A204.1 (cell line): ENCODE data around the gene LMBRD1.
"Not testable (repeated sequence)": the region's sequence is repeated elsewhere in the genome, so short reads cannot be mapped to it uniquely, and the experiment has no call there.

Experiments used
- FAIRE-seq: peaks from 2 replicates; lab custom pipeline; 2012; peaks lifted over from hg19 to GRCh38; lab: Jason Lieb, UNC

LMBRD1 gene

GRCh38 chr6:69732640-69733039 lies 64.2 kb downstream of the LMBRD1 start:
- peak; percentile 96 for FAIRE-seq

GRCh38 chr6:69732045-69732444 lies 64.8 kb downstream of the LMBRD1 start:
- FAIRE-seq = no peak

- peak; percentile 99 for FAIRE-seq
Measured at GRCh38 chr6:69729870-69730449, 66.8 kb downstream of the LMBRD1 start.

GRCh38 chr6:69722683-69723082 lies 74.1 kb downstream of the LMBRD1 start:
- no peak for FAIRE-seq

GRCh38 chr6:69719602-69720193 lies 77.1 kb downstream of the LMBRD1 start:
- FAIRE-seq = no peak

GRCh38 chr6:69706724-69707123 lies 90.1 kb downstream of the LMBRD1 start:
- no peak for FAIRE-seq

GRCh38 chr6:69705954-69706353 lies 90.9 kb downstream of the LMBRD1 start:
- FAIRE-seq = no peak

GRCh38 chr6:69704916-69705315 lies 91.9 kb downstream of the LMBRD1 start:
- FAIRE-seq = no peak

- FAIRE-seq = no peak
Measured at GRCh38 chr6:69699655-69700054, 97.2 kb downstream of the LMBRD1 start.

GRCh38 chr6:69696273-69696672 lies 100.5 kb downstream of the LMBRD1 start:
- FAIRE-seq = no peak

- no peak for FAIRE-seq
Measured at GRCh38 chr6:69693762-69694161, 103.0 kb downstream of the LMBRD1 start.

GRCh38 chr6:69690986-69691385 lies 105.8 kb downstream of the LMBRD1 start:
- no peak for FAIRE-seq

GRCh38 chr6:69680302-69680701 lies 116.5 kb downstream of the LMBRD1 start:
- no peak for FAIRE-seq

GRCh38 chr6:69673298-69673697 lies 123.5 kb downstream of the LMBRD1 start:
- no peak for FAIRE-seq

GRCh38 chr6:69668916-69669315 lies 127.9 kb downstream of the LMBRD1 start:
- no peak for FAIRE-seq

- FAIRE-seq = not testable (repeated sequence)
Measured at GRCh38 chr6:69666779-69667178, 130.0 kb downstream of the LMBRD1 start.

GRCh38 chr6:69665437-69665836 lies 131.4 kb downstream of the LMBRD1 start:
- no peak for FAIRE-seq

- no peak for FAIRE-seq
Measured at GRCh38 chr6:69664551-69664950, 132.3 kb downstream of the LMBRD1 start.

- FAIRE-seq = no peak
Measured at GRCh38 chr6:69663215-69663614, 133.6 kb downstream of the LMBRD1 start.

GRCh38 chr6:69650703-69651102 lies 146.1 kb downstream of the LMBRD1 start:
- no peak for FAIRE-seq

GRCh38 chr6:69647726-69648125 lies 149.1 kb downstream of the LMBRD1 start:
- FAIRE-seq = no peak

- no peak for FAIRE-seq
Measured at GRCh38 chr6:69643688-69644087, 153.1 kb downstream of the LMBRD1 start.

- FAIRE-seq = no peak
Measured at GRCh38 chr6:69632932-69633331, 163.9 kb downstream of the LMBRD1 start.

GRCh38 chr6:69631552-69632346 lies 165.1 kb downstream of the LMBRD1 start:
- FAIRE-seq = no peak
